Spleen (tissue), 11 donors: ENCODE data around the gene EFCC1. TPM values are rescaled to one million over a fixed set of nuclear protein-coding genes. Genes with fewer than 3 reads are reported as not detected.

Experiments
- DNase-seq: peaks from one replicate; pipeline ENCODE4 v3.0.0-alpha.2; 2020
- H3K27ac ChIP-seq, 8 donors: fragments of 200-600 bp; sonication (generic) in 7 of 8; 1 replicate in 4 of 8; 2 replicates in 4 of 8; pipeline versions ENCODE4 v1.5.0 to v1.8.0; 2016 to 2021; ENCODE audit warnings: inconsistent platforms in 4 of 8, mild to moderate bottlenecking in 4 of 8, moderate library complexity in 1 of 8
- H3K27me3 ChIP-seq, 7 donors: fragments of 200-600 bp; sonication (generic) in 6 of 7; replicated peaks in 1 of 7; 1 replicate in 4 of 7; 2 replicates in 3 of 7; pipeline versions ENCODE4 v1.5.0 to v1.8.0; 2016 to 2021; ENCODE audit warnings: inconsistent platforms in 3 of 7, mild to moderate bottlenecking in 1 of 7
- H3K36me3 ChIP-seq, 6 donors: fragments of 200-600 bp; sonication (generic) in 5 of 6; 1 replicate in 4 of 6; 2 replicates in 2 of 6; pipeline versions ENCODE4 v1.5.0 to v1.8.0; 2016 to 2021; ENCODE audit warnings: inconsistent platforms in 2 of 6
- H3K4me1 ChIP-seq, 6 donors: fragments of 200-600 bp; sonication (generic) in 5 of 6; 1 replicate in 3 of 6; 2 replicates in 3 of 6; pipeline versions ENCODE4 v1.5.0 to v1.8.0; 2016 to 2021; ENCODE audit warnings: inconsistent platforms in 3 of 6
- H3K4me3 ChIP-seq, 8 donors: fragments of 200-600 bp; sonication (generic) in 7 of 8; 1 replicate in 4 of 8; 2 replicates in 4 of 8; pipeline versions ENCODE4 v1.5.0 to v1.8.0; 2016 to 2021; ENCODE audit warnings: inconsistent platforms in 4 of 8, mild to moderate bottlenecking in 4 of 8, moderate library complexity in 2 of 8
- H3K9me3 ChIP-seq, 8 donors: fragments of 200-600 bp; sonication (generic) in 7 of 8; 1 replicate in 4 of 8; 2 replicates in 4 of 8; pipeline versions ENCODE4 v1.5.0 to v1.8.0; 2016 to 2021; ENCODE audit warnings: inconsistent platforms in 4 of 8
- POLR2A ChIP-seq, 3 donors: fragments of 450-650 bp; IDR thresholded peaks; one replicate each; pipeline ENCODE4 v1.5.1; 2017; ENCODE audit warnings: antibody characterized with exemption in 3 of 3, mild to moderate bottlenecking in 1 of 3
- POLR2AphosphoS5 ChIP-seq, 3 donors: sonication (generic); formaldehyde crosslinking; IDR thresholded peaks; one replicate each; pipeline ENCODE4 v1.5.1; 2017; ENCODE audit warnings: antibody characterized with exemption in 3 of 3
- WGBS, 5 donors: extraction: QIAGEN DNeasy Blood & Tissue Kit in 3 of 5; methylation state at CpG; one replicate each; pipeline versions ENCODE4 v1.1.5 to v1.1.7; 2013 to 2018; 5-methylcytosine and 5-hydroxymethylcytosine counted together
- intact Hi-C: fragments of 100-400 bp; cut with DNase I; formaldehyde crosslinking; loops from one replicate; pipeline ENCODE4 v1.15.0; 2023; ENCODE audit warnings: low total_unique reads
- polyA plus RNA-seq, 3 donors: library from polyadenylated mRNA; stranded (reverse); fragments of 200-250 nt; gene quantifications; one replicate each; pipeline ENCODE4 v1.2.1, GENCODE V29; 2013
- total RNA-seq, 7 donors: library from RNA; depleted of rRNA in 3 of 7; stranded (reverse); fragments of >200 nt in 3 of 7; fragmentation: NEBNext Ultra II Directional in 4 of 7; extraction: Animal tissue kit (Norgen Biotek cat#: 25700) in 4 of 7; gene quantifications; one replicate each; pipeline versions ENCODE4 v1.1.0 to v1.2.1, GENCODE V29; 2016 to 2021
- TF ChIP-seq, protein P1 (sequence below), 11 experiments: fragments of 200-600 bp in 7 of 11; fragments of 450-650 bp in 4 of 11; sonication (generic) in 4 of 11; IDR thresholded peaks in 8 of 11; conservative IDR thresholded peaks in 3 of 11; 1 replicate in 7 of 11; 2 replicates in 4 of 11; pipeline versions ENCODE4 v1.4.0 to v1.8.0; 2016 to 2021; ENCODE audit warnings: antibody characterized with exemption in 11 of 11, inconsistent platforms in 4 of 11, mild to moderate bottlenecking in 1 of 11
- donor health status: healthy with polysubstance abuse.
- donor health status: DM: no; HTN: no; CAD: no; lungs with moderate emphysema.
- donor health status: DM: no; HTN: no; CAD: no.
- donor health status: Bipolar disorder and iron deficiency.
- donor health status: healthy.
- donor health status: DM: no; HTN: no; CAD: no.
- donor health status: DM: yes; HTN: yes; CAD: no.

EFCC1 gene
- total and polyA plus RNA-seq, 10 donors, result 2.0 to 11.2 (median 8.1) TPM

DNA sequence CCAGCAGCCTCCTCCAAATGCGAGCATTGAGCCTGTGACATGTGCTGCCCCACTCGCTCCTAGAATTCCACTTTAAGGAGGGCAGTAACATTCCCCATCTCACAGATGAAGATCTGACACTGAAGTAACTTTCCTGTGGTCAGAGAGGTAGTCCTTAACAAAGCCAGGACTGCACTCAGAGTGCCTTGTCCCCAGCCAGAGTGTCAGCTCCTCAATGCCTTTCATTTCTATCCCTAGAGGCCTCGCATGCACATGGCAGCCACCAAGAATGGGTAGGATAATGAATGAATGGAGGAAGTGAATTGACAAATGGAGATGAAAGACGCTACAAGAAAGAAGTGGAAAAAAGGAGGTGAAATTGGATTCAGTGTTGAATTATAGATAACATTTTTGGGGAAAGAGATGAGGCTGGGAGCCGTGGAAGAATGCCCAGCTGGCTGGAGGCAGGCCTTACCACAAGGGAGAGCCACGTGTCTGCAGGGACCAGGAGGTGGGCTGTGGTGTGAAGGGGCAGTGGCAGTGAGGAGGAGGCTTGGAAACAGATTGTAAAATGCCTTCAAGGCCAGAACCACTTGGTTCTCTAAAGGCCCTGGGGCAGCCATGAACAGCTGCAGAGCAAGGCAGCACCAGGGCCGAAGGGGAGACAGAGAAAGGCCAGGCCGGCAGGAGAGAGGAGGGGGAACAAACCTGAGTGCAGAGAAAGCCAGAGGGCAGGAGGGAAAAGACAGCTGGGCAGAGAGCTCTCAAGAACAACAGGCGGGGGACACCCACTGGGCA lies 17.6 kb upstream of the EFCC1 start:
- no peaks in the 10 kb centered on the region for H3K4me1 ChIP-seq
- intact Hi-C loops, result no loop called here
- TF ChIP-seq, protein P1, sequence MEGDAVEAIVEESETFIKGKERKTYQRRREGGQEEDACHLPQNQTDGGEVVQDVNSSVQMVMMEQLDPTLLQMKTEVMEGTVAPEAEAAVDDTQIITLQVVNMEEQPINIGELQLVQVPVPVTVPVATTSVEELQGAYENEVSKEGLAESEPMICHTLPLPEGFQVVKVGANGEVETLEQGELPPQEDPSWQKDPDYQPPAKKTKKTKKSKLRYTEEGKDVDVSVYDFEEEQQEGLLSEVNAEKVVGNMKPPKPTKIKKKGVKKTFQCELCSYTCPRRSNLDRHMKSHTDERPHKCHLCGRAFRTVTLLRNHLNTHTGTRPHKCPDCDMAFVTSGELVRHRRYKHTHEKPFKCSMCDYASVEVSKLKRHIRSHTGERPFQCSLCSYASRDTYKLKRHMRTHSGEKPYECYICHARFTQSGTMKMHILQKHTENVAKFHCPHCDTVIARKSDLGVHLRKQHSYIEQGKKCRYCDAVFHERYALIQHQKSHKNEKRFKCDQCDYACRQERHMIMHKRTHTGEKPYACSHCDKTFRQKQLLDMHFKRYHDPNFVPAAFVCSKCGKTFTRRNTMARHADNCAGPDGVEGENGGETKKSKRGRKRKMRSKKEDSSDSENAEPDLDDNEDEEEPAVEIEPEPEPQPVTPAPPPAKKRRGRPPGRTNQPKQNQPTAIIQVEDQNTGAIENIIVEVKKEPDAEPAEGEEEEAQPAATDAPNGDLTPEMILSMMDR (IDR thresholded peaks at IDR 0.05 in 8 of 11, conservative IDR thresholded peaks at IDR 0.05 in 3 of 11), result no peak
- TF ChIP-seq POLR2AphosphoS5 (IDR thresholded peaks at IDR 0.05) (no peak), POLR2A (IDR thresholded peaks at IDR 0.05) (no peak)
- no peaks in the 10 kb centered on the region for H3K36me3 ChIP-seq
- no peak overlapping the region for H3K27ac ChIP-seq
- H3K27me3 ChIP-seq, result no peaks in the 10 kb centered on the region
- no peaks in the 10 kb centered on the region for H3K9me3 ChIP-seq
- no peak for DNase-seq
- no peak overlapping the region for H3K4me3 ChIP-seq
- WGBS, 5 donors, result 79 to 92% (median 89%) methylated on average over 9 of the region's 9 CpGs

DNA sequence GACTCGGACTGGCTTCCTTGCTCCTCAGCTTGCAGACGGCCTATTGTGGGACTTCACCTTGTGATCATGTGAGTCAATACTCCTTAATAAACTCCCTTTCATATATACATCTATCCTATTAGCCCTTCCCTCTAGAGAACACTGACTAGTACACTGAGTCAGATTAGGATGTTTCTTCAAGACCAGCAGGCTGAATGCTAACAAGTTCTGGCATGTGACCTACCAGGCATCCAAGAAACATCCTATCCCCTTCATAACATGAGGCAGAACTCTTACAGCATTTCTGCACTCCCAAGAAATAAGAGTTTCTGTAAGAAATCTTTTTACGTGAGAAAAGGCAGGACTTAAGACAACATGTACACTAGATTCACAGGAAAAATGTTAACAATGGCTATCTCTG lies 16.5 kb upstream of the EFCC1 start:
- WGBS, 5 donors, result 83 to 95% (median 90%) methylated on average over 3 of the region's 3 CpGs
- no peak for DNase-seq
- TF ChIP-seq, protein P1 (IDR thresholded peaks at IDR 0.05 in 8 of 11, conservative IDR thresholded peaks at IDR 0.05 in 3 of 11), result no peak
- TF ChIP-seq POLR2A (IDR thresholded peaks at IDR 0.05) (no peak), POLR2AphosphoS5 (IDR thresholded peaks at IDR 0.05) (no peak)
- H3K4me3 ChIP-seq, result no peak overlapping the region
- H3K36me3 ChIP-seq, result no peaks in the 10 kb centered on the region
- no peaks in the 10 kb centered on the region for H3K4me1 ChIP-seq
- H3K27me3 ChIP-seq, result no peaks in the 10 kb centered on the region
- H3K27ac ChIP-seq, result no peak overlapping the region
- no peaks in the 10 kb centered on the region for H3K9me3 ChIP-seq
- intact Hi-C loops, result no loop called here

DNA sequence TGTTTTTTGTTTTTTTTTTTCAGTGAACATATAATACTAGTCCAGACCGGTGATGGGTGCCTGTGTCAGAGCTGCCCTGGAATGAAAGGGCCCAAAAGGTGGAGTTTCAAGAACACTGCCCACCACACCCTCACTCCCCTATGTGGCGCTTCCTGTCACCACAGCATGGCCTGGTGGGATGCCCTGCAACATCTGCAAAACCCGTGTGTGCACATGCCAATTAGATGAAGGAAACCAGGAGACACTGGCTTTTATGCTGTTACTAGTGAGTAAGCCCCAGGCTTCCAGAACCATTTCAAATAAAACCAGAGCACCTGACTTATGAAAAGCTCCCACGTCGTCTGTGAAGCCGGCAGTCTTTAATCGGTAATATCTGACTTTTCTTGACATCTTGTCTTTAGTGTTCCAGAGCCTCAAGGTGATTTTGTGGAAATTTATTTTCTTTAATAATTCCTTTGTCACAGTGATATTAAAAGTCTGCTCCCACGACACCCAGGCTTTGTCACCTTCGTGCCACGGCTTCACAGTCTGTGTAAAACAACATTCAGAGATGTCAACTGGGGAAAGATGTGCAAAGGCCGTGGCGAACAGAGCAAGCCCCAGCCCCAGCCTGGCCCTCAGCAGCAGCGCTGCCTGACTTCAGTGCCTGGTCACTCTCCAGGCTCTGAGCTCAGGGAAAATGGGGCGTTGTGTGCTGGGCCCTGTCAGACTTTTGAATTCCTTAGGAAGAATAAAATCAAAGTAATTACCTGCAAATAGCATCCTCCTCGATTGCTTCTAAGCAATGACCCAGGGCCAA lies 13.6 kb upstream of the EFCC1 start:
- WGBS, 5 donors, result 87 to 93% (median 90%) methylated on average over 15 of the region's 15 CpGs
- Histone ChIP-seq H3K4me1 (no peaks in the 10 kb centered on the region), H3K27ac (no peak overlapping the region), H3K27me3 (no peaks in the 10 kb centered on the region), H3K9me3 (no peaks in the 10 kb centered on the region), H3K4me3 (no peak overlapping the region), H3K36me3 (no peaks in the 10 kb centered on the region)
- no peak for DNase-seq
- intact Hi-C loops, result no loop called here
- no peak for TF ChIP-seq POLR2AphosphoS5 (IDR thresholded peaks at IDR 0.05)
- TF ChIP-seq, protein P1 (IDR thresholded peaks at IDR 0.05 in 8 of 11, conservative IDR thresholded peaks at IDR 0.05 in 3 of 11), result no peak
- no peak for TF ChIP-seq POLR2A (IDR thresholded peaks at IDR 0.05)

DNA sequence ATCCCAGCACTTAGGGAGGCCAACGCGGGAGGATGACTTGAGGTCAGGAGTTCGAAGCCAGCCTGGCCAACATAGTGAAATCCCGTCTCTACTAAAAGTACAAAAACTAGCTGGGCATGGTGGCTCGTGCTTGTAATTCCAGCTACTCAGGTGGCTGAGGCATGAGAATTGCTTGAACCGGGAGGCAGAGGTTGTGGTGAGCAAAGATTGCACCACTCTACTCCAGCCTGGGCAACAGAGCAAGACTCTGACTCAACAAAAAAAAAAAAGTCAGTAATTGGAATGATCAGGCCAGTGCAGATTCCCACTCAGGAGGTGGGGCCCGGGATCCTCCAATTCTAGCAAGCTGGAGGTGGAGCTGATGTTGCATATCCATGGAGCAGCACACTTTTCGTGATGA lies 12.8 kb upstream of the EFCC1 start:
- intact Hi-C loops, result no loop called here
- WGBS, 5 donors, result 84 to 95% (median 87%) methylated on average over 8 of the region's 8 CpGs
- Histone ChIP-seq H3K4me1 (peaks cover 0 to 7% (median 1%) of the 10 kb centered on the region in 6 donors), H3K27me3 (peaks cover 0 to 2% (median 0%) of the 10 kb centered on the region in 7 donors), H3K9me3 (no peaks in the 10 kb centered on the region), H3K27ac (no peak overlapping the region), H3K36me3 (no peaks in the 10 kb centered on the region), H3K4me3 (no peak overlapping the region)
- TF ChIP-seq, protein P1 (IDR thresholded peaks at IDR 0.05 in 8 of 11, conservative IDR thresholded peaks at IDR 0.05 in 3 of 11), result no peak
- TF ChIP-seq POLR2AphosphoS5 (IDR thresholded peaks at IDR 0.05), result no peak
- TF ChIP-seq POLR2A (IDR thresholded peaks at IDR 0.05), result no peak
- no peak for DNase-seq
